ENCODE data around the gene GNAO1. TPM values are rescaled to one million over a fixed set of nuclear protein-coding genes. Genes with fewer than 3 reads are reported as not detected.

GNAO1 gene
- total RNA-seq (1 to 10 TPM in 6 of 7 donors, under 1 TPM in 1; 0.72 to 5.6 (median 2.7) TPM), polyA plus RNA-seq (1 to 10 TPM; 1.1 to 3.8 TPM)
- long read RNA-seq, donor 1 = 0 reads
- long read RNA-seq, donor 2, full-length matches to known transcripts = 4 of 4 reads
- long read RNA-seq, donor 2, partial matches to known transcripts = 0 of 4 reads
- long read RNA-seq, donor 2, other reads (novel, unspliced or antisense) = 0 of 4 reads
- long read RNA-seq, donor 3, partial matches to known transcripts = 2 of 3 reads
- long read RNA-seq, donor 3, other reads (novel, unspliced or antisense) = 1 of 3 reads

DNA sequence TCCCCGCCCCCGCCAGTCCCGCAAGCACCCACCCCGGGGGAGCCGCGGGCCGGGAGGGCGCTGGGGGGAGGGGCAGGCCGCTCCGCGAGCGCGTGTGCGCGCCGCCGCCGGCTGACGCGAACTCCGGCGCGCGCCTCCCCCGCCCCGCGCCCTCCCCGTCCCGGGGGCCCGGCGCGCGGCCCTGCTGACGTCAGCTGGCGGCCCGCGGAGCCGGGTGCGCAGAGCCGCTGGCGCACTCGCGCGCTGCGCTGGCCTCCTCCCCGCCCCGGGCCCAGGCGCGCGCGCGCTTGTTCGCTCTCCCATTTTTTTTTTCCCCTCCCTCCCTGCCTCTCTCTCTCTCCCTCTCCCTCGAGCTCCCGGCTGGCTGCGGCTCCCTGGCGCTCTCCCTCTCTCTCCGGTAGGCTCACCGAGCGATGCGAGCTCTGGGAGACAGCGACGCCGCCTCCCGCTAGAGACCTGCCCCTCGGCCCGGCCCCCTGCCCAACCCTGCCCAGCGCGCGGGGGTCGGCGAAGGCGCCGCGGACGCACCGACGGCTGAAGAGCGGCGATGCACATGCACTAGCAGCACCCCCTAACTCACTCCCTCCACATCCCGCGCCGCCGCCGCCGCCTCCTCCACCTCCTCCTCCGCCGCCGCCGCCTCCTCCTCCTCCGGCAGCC is at the start of gene GNAO1:
GNAO1 (plus strand) TSS at position 334 of the 660 bp plus-strand sequence. CDS start 747 bp downstream, outside the sequence.
- intact Hi-C loops (cut with DNase I) = no loop called here
- Histone ChIP-seq H3K27ac (peak within 1 kb of the TSS; percentile 79 to 87), H3K9me3 (no peaks in the 10 kb centered on the region), H3K27me3 (no peaks in the 10 kb centered on the region), H3K4me1 (ENCODE audit: insufficient read depth) (peaks cover 8% of the 10 kb centered on the region), H3K4me3 (peak within 1 kb of the TSS; percentile 73), H3K36me3 (no peaks in the 10 kb centered on the region)
- TF ChIP-seq, protein P1, sequence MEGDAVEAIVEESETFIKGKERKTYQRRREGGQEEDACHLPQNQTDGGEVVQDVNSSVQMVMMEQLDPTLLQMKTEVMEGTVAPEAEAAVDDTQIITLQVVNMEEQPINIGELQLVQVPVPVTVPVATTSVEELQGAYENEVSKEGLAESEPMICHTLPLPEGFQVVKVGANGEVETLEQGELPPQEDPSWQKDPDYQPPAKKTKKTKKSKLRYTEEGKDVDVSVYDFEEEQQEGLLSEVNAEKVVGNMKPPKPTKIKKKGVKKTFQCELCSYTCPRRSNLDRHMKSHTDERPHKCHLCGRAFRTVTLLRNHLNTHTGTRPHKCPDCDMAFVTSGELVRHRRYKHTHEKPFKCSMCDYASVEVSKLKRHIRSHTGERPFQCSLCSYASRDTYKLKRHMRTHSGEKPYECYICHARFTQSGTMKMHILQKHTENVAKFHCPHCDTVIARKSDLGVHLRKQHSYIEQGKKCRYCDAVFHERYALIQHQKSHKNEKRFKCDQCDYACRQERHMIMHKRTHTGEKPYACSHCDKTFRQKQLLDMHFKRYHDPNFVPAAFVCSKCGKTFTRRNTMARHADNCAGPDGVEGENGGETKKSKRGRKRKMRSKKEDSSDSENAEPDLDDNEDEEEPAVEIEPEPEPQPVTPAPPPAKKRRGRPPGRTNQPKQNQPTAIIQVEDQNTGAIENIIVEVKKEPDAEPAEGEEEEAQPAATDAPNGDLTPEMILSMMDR (IDR thresholded peaks at IDR 0.05) = no peak
- TF ChIP-seq POLR2A (IDR thresholded peaks at IDR 0.05) = no peak
- TF ChIP-seq EP300 (IDR thresholded peaks at IDR 0.05) = no peak
- WGBS, 3 donors = 0 to 2% (median 1%) methylated on average over 63 to 90 of the region's 91 CpGs
- DNase-seq = peak; percentile 71 to 88 (median 83)

- intact Hi-C loops (cut with DNase I) = no loop called here
- no peak overlapping the region for H3K4me3 ChIP-seq
- 0 to 82% (median 32%) methylated on average over 1 of the region's 1 CpG for WGBS, 3 donors
- no peak overlapping the region for H3K27ac ChIP-seq
- no peaks in the 10 kb centered on the region for H3K27me3 ChIP-seq
- H3K4me1 ChIP-seq (ENCODE audit: insufficient read depth) = no peaks in the 10 kb centered on the region
- H3K9me3 ChIP-seq = no peaks in the 10 kb centered on the region
- TF ChIP-seq POLR2A (IDR thresholded peaks at IDR 0.05) (no peak), EP300 (IDR thresholded peaks at IDR 0.05) (no peak)
- no peak for DNase-seq
- H3K36me3 ChIP-seq = no peaks in the 10 kb centered on the region
These were observed 47.6 kb upstream of the GNAO1 start for GRCh38 chr16:56143666-56144065.

DNA sequence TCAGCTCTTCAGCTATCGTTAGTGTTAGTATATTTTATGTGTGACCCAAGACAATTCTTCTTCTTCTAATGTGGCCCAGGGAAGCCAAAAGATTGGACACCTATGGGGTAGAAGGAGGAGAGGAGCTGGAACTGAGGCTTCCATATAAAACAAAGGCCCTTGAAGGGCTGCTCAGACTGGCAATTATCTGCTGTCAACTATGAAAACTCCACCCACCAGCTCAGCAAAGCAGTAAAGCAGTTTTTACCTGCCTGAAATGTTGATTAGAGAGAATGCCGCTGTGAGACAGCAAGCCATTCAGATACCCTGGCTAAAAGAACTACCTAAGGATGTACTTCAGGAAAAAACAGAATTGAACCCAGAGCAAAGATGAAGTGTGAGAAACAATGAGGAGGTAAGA is 45.9 kb upstream of the GNAO1 start:
- Histone ChIP-seq H3K4me3 (no peak overlapping the region), H3K27ac (no peak overlapping the region), H3K27me3 (no peaks in the 10 kb centered on the region), H3K4me1 (ENCODE audit: insufficient read depth) (no peaks in the 10 kb centered on the region), H3K9me3 (no peaks in the 10 kb centered on the region), H3K36me3 (no peaks in the 10 kb centered on the region)
- TF ChIP-seq EP300 (IDR thresholded peaks at IDR 0.05) = no peak
- TF ChIP-seq, protein P1 (IDR thresholded peaks at IDR 0.05) = no peak
- no peak for TF ChIP-seq POLR2A (IDR thresholded peaks at IDR 0.05)
- intact Hi-C loops (cut with DNase I) = no loop called here
- DNase-seq = no peak
- WGBS, 3 donors = 64 to 81% (median 73%) methylated on average over 2 of the region's 2 CpGs

GRCh38 chr16:56151621-56152020 is 39.7 kb upstream of the GNAO1 start:
- H3K4me1 ChIP-seq (ENCODE audit: insufficient read depth) = no peaks in the 10 kb centered on the region

More at GRCh38 chr16:56151621-56152020, 39.7 kb upstream of the GNAO1 start:
- H3K36me3 ChIP-seq = no peaks in the 10 kb centered on the region
- no peak overlapping the region for H3K4me3 ChIP-seq
- no peaks in the 10 kb centered on the region for H3K27me3 ChIP-seq
- intact Hi-C loops (cut with DNase I) = no loop called here
- DNase-seq = no peak
- no peak overlapping the region for H3K27ac ChIP-seq
- TF ChIP-seq, protein P1 (IDR thresholded peaks at IDR 0.05) = no peak
- TF ChIP-seq EP300 (IDR thresholded peaks at IDR 0.05) (no peak), POLR2A (IDR thresholded peaks at IDR 0.05) (no peak)
- 78 to 80% (median 80%) methylated on average over 2 of the region's 2 CpGs for WGBS, 3 donors
- no peaks in the 10 kb centered on the region for H3K9me3 ChIP-seq
